SK-N-SH (cell line): Measurements from ENCODE around the gene SLCO3A1. TPM values are rescaled to one million over a fixed set of nuclear protein-coding genes. Genes with fewer than 3 reads are reported as not detected.

ENCODE experiments used
- CTCF ChIA-PET: fragments of 300-600, 350-600 bp; formaldehyde crosslinking; extraction: SDS; loops from one replicate; lab custom pipeline; 2021; lab: Yijun Ruan, JAX
- POLR2A ChIA-PET: fragments of 350-600 bp; sonication (Branson Sonifier 250); formaldehyde crosslinking; extraction: SDS; loops from one replicate; lab custom pipeline; 2020; ENCODE audit warnings: antibody characterized with exemption, inconsistent platforms; lab: Yijun Ruan, JAX
- DNase-seq: peaks from one replicate; pipeline ENCODE4 v3.0.0; 2012
- H2AFZ ChIP-seq: fragments of 200-600 bp; sonication (generic); 2 replicates; pipeline ENCODE4 v1.8.1; 2016; ENCODE audit warnings: antibody characterized with exemption, mild to moderate bottlenecking, low read depth
- H3F3A ChIP-seq: fragments of 200-600 bp; sonication (generic); replicated peaks from 2 replicates; pipeline ENCODE3; 2016; ENCODE audit warnings: antibody characterized with exemption, mild to moderate bottlenecking; ENCODE audit not compliant: insufficient read depth
- H3K27ac ChIP-seq, 2 experiments: fragments of 200-500 bp in 1 of 2; fragments of 200-600 bp in 1 of 2; sonication (Bioruptor generic) in 1 of 2; sonication (generic), shearing (Covaris generic) in 1 of 2; 2 replicates each; pipeline versions ENCODE4 v1.5.1 to v1.6.1; 2014 to 2016; ENCODE audit warnings: low read depth in 2 of 2, inconsistent platforms in 1 of 2, low read length in 1 of 2, mild to moderate bottlenecking in 1 of 2, mixed read lengths in 1 of 2
- H3K27me3 ChIP-seq: fragments of 200-600 bp; sonication (generic), shearing (Covaris generic); 2 replicates; pipeline ENCODE4 v1.6.1; 2016; ENCODE audit warnings: mixed run types; ENCODE audit not compliant: insufficient read depth
- H3K36me3 ChIP-seq, 2 experiments: fragments of 200-500 bp in 1 of 2; fragments of 200-600 bp in 1 of 2; sonication (Bioruptor generic) in 1 of 2; sonication (generic) in 1 of 2; replicated peaks in 1 of 2; 2 replicates each; pipeline versions ENCODE3 to v1.5.1; 2014 to 2016; ENCODE audit warnings: low read length in 1 of 2, mild to moderate bottlenecking in 1 of 2; ENCODE audit not compliant: insufficient read depth in 2 of 2, control insufficient read depth in 1 of 2
- H3K4me1 ChIP-seq, 2 experiments: fragments of 200-500 bp in 1 of 2; fragments of 200-600 bp in 1 of 2; sonication (Bioruptor generic) in 1 of 2; sonication (generic), shearing (Covaris generic) in 1 of 2; 2 replicates each; pipeline versions ENCODE4 v1.5.1 to v1.6.1; 2014 to 2016; ENCODE audit warnings: low read depth in 1 of 2, low read length in 1 of 2, mixed run types in 1 of 2; ENCODE audit not compliant: insufficient read depth in 2 of 2, control insufficient read depth in 1 of 2
- H3K4me2 ChIP-seq: fragments of 200-600 bp; sonication (generic), shearing (Covaris generic); 2 replicates; pipeline ENCODE4 v1.6.1; 2017; ENCODE audit warnings: mixed run types
- H3K4me3 ChIP-seq, 2 experiments: fragments of 200-500 bp in 1 of 2; fragments of 200-600 bp in 1 of 2; sonication (Bioruptor generic) in 1 of 2; sonication (generic), shearing (Covaris generic) in 1 of 2; 2 replicates each; pipeline versions ENCODE4 v1.5.1 to v1.8.1; 2014 to 2016; ENCODE audit warnings: low read depth in 2 of 2, inconsistent platforms in 1 of 2, low read length in 1 of 2, mild to moderate bottlenecking in 1 of 2, mixed read lengths in 1 of 2, moderate library complexity in 1 of 2
- H3K79me2 ChIP-seq: fragments of 200-600 bp; sonication (generic); 2 replicates; pipeline ENCODE4 v1.8.1; 2017; ENCODE audit warnings: mild to moderate bottlenecking; ENCODE audit not compliant: insufficient read depth
- H3K9ac ChIP-seq: fragments of 200-600 bp; sonication (generic); 2 replicates; pipeline ENCODE4 v1.6.1; 2017; ENCODE audit warnings: mixed run types
- H3K9me2 ChIP-seq: fragments of 200-600 bp; sonication (generic); 2 replicates; pipeline ENCODE4 v1.6.1; 2017; ENCODE audit warnings: mixed run types
- H3K9me3 ChIP-seq: fragments of 200-600 bp; sonication (generic); 2 replicates; pipeline ENCODE4 v1.6.1; 2017; ENCODE audit warnings: mixed run types, mild to moderate bottlenecking, moderate library complexity
- H4K20me1 ChIP-seq: fragments of 200-600 bp; sonication (generic); 2 replicates; pipeline ENCODE4 v1.6.1; 2017; ENCODE audit warnings: mild to moderate bottlenecking, mixed run types; ENCODE audit not compliant: insufficient read depth
- CTCF ChIP-seq: fragments of 200-600 bp; sonication (generic); IDR thresholded peaks from 2 replicates; pipeline ENCODE4 v1.6.1; 2017; ENCODE audit warnings: antibody characterized with exemption, mild to moderate bottlenecking, moderate library complexity
- EZH2phosphoT487 ChIP-seq: fragments of 200-600 bp; sonication (generic); IDR thresholded peaks from 2 replicates; pipeline ENCODE4 v1.6.1; 2017; ENCODE audit warnings: low read depth, mixed run types, mild to moderate bottlenecking, antibody characterized with exemption, moderate library complexity, borderline replicate concordance
- FOXM1 ChIP-seq: IDR thresholded peaks from 2 replicates; pipeline ENCODE4 v1.4.0; 2012; ENCODE audit warnings: low read depth, mild to moderate bottlenecking
- GABPA ChIP-seq: IDR thresholded peaks from 2 replicates; pipeline ENCODE4 v1.4.0; 2012; ENCODE audit warnings: low read depth, mild to moderate bottlenecking
- IRF3 ChIP-seq: fragments of 150-350 bp; IDR thresholded peaks from 2 replicates; pipeline ENCODE4 v1.6.1; 2016; ENCODE audit warnings: mild to moderate bottlenecking, low read depth, low read length
- RAD21 ChIP-seq: IDR thresholded peaks from 2 replicates; pipeline ENCODE4 v1.6.1; 2012; ENCODE audit warnings: mild to moderate bottlenecking, low read length
- SMC3 ChIP-seq: IDR thresholded peaks from 2 replicates; pipeline ENCODE4 v1.6.1; 2012; ENCODE audit warnings: low read depth, low read length, improper control_type of control experiment
- TCF12 ChIP-seq: IDR thresholded peaks from 2 replicates; pipeline ENCODE4 v1.4.0; 2012
- USF1 ChIP-seq: IDR thresholded peaks from 2 replicates; pipeline ENCODE4 v1.4.0; 2012; ENCODE audit warnings: low read depth, borderline replicate concordance
- USF2 ChIP-seq: fragments of 150-350 bp; IDR thresholded peaks from 2 replicates; pipeline ENCODE4 v1.6.1; 2017; ENCODE audit warnings: antibody characterized with exemption, low read length, low read depth, borderline replicate concordance
- ZBTB33 ChIP-seq: IDR thresholded peaks from 2 replicates; pipeline ENCODE4 v1.4.0; 2012; ENCODE audit warnings: low read depth, borderline replicate concordance
- WGBS: methylation state at CpG from one replicate; pipeline ENCODE4 v1.1.6; 2017; ENCODE audit warnings: low lambda C conversion rate; 5-methylcytosine and 5-hydroxymethylcytosine counted together
- polyA plus RNA-seq, 3 experiments: library from polyadenylated mRNA; depleted of rRNA; stranded (reverse); fragments of >200 nt; gene quantifications; 2 replicates each; pipeline ENCODE4 v1.2.3, GENCODE V29; 2012

The SLCO3A1 gene
- polyA plus RNA-seq, 1 of the 3 experiments (the other 2 are of a cell fraction), result 19.7 TPM

- Histone ChIP-seq H3K9ac (no peak overlapping the region), H3K36me3 (no peaks in the 10 kb centered on the region), H3K4me2 (no peak overlapping the region), H3K9me2 (no peaks in the 10 kb centered on the region), H3K27me3 (no peaks in the 10 kb centered on the region), H3K79me2 (peaks cover 3% of the 10 kb centered on the region; the same call in 1 of the 2 replicates), H4K20me1 (no peaks in the 10 kb centered on the region), H3K4me1 (peaks cover 5 to 27% of the 10 kb centered on the region in 2 experiments; a peak in 3 of 4 replicates), H3K27ac (no peak overlapping the region), H3F3A (no peaks in the 10 kb centered on the region), H2AFZ (no peak overlapping the region), H3K9me3 (no peaks in the 10 kb centered on the region)
- CTCF ChIA-PET, result no interaction called here
- POLR2A ChIA-PET, result no interaction called here
- WGBS, result 89% methylated on average over 3 of the region's 6 CpGs
- no peak for TF ChIP-seq FOXM1
- TF ChIP-seq RAD21, result no peak
- TF ChIP-seq TCF12, result no peak
- no peak for TF ChIP-seq USF1
- TF ChIP-seq SMC3, result no peak
- no peak for TF ChIP-seq GABPA
- TF ChIP-seq CTCF, result no peak
- no peak for TF ChIP-seq EZH2phosphoT487
- no peak for TF ChIP-seq IRF3
- TF ChIP-seq USF2, result no peak
- no peak for TF ChIP-seq ZBTB33
- TF ChIP-seq, all 33 proteins: peak for 0
- no peak for DNase-seq
- H3K4me3 ChIP-seq, result no peak overlapping the region
These were observed 155.7 kb downstream of the SLCO3A1 start for GRCh38 chr15:92009162-92009561.
